ENCODE results near the gene ANKRD34A.
A peak's percentile ranks its signal among the peaks of the same experiment; 100 is the strongest.
"Not testable (repeated sequence)": the region's sequence is repeated elsewhere in the genome, so short reads cannot be mapped to it uniquely, and the experiment has no call there.

The ANKRD34A gene

DNA sequence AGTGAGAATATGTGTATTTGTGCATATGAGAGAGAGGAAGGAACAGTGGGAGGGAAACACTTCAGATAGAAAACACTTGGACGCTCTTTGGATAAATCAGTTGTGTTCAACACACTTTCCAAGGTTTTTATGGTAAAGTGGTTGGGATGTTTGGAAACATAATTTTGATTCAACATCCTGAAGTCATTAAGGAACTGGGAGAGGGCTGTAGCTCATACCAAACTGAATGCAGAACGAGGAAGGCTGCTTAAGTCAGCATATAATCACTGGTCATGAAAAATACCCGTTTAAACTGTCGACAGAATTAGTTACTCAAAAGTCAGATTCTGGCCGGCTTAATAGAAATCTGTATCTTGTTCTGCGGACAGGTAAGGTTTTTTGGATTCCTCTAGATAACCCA is 21.5 kb downstream of the ANKRD34A start:
- DNase-seq: no peak

DNA sequence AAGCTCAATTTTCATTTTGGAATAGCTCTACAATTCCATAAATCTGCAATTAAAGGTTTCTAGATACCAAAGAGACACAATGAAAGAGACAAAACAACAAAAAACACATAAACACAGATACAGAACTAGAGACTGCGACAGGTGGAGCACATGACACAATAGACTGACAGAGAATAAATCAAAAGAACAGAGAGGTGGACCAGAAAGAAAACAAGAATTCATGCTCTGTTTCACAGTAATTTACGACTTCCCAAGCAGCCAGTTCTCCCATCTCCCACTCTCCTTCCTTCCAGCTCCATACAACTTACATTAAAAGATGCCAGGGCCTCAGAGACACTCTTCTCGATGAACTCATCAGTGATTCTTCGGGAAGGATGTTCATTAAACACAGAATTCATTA is 22.0 kb downstream of the ANKRD34A start:
- DNase-seq: no peak

DNA sequence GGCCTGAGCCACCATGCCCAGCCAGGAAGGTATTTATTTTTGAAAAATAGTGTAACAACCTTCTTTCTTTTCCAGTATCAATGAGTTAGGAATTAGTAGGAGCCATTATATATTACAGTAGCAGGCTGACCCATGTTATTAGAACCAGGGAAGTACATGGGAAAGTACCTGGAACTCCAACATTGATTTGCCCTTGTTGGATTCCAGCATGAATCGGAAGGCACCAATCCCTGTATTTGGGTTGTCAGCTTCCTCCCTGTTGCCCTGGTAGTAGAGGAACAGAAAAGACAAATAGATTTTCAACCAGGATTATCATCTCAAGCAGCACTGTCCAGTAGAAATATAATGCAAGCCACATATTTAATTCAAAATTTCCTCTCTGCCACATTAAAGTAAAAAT is 26.9 kb downstream of the ANKRD34A start:
- no peak for DNase-seq

DNA sequence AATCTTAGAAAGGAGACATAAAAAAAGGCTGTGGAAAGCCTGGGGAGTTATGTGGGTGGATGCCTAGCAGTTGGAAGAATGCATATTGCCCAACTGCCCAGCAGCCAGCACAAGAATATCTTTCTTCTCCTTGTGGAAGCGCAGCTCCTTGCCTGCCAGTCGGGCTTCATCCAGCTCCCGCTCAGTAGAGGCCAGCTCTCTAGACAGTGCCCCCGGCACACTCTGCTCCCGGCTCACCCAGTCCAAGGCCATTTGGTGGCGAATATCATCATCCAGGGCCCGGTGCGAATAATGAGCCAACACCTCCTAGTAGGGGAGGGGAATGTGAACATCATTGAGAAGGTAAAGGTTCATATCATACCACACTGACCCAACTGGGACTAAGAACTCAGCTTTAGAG is 28.1 kb downstream of the ANKRD34A start:
- DNase-seq: no peak

DNA sequence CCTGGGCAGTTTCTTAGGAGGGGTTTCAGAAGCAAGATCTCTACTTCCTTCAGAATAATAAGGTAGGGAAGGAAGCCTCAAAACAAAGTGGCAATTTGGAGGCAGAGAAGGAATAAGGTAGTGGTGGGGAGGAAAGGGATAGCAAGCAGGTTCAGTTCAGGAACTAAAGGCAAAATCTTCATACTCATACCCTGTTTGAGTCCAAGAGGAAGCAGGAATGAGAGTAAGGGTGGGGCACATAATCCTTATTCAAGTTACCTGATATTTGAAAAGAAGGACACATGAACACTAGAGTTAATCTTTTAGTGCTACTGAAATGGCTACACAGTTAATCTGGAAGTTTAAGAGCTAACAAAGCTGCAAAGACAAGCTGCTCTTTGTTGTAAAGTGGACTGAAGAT is 28.7 kb downstream of the ANKRD34A start:
- DNase-seq: no peak

DNA sequence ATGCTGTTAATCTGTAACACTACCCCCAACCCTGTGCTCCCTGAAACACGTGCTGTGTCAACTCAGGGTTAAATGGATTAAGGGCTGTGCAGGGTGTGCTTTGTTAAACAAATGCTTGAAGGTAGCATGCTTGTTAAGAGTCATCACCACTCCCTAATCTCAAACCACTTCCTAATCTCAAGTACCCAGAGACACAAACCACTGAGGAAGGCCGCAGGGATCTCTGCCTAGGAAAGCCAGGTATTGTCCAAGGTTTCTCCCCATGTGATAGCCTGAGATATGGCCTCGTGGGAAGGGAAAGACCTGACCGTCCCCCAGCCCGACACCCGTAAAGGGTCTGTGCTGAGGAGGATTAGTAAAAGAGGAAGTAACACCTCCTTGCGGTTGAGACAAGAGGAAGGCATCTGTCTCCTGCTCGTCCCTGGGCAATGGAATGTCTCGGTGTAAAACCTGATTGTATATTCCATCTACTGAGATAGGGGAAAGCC is 31.8 kb downstream of the ANKRD34A start:
- DNase-seq: peak; percentile 61

DNA sequence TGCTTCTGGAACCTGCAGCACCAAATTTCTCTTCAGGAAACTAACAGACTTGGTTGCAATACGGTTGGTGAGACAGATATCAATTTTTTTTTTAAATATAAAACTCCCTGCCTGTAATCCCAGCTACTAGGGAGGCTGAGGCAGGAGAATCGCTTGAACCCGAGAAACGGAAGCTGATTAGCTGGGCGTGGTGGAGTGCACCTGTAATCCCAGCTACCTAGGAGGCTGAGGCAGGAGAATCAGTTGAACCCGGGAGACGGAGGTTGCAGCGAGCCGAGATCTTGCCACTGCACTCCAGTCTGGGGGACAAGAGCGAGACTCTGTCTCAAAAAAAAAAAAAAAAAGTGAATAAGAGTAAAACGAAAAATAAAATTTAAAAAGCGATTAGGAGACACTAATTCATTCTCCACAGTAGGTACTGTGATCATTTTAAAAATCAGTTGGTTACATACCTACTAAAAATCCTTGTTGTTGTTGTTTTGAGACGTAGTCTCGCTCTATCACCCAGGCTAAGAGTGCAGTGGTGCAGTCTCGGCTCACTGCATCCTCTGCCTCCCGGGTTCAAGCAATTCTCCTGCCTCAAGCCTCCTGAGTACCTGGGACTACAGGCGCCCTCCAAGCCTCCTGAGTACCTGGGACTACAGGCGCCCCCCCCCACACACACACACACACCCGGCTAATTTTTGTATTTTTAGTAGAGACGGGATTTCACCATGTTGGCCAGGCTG is 36.3 kb downstream of the ANKRD34A start:
- DNase-seq: peak; percentile 23

DNA sequence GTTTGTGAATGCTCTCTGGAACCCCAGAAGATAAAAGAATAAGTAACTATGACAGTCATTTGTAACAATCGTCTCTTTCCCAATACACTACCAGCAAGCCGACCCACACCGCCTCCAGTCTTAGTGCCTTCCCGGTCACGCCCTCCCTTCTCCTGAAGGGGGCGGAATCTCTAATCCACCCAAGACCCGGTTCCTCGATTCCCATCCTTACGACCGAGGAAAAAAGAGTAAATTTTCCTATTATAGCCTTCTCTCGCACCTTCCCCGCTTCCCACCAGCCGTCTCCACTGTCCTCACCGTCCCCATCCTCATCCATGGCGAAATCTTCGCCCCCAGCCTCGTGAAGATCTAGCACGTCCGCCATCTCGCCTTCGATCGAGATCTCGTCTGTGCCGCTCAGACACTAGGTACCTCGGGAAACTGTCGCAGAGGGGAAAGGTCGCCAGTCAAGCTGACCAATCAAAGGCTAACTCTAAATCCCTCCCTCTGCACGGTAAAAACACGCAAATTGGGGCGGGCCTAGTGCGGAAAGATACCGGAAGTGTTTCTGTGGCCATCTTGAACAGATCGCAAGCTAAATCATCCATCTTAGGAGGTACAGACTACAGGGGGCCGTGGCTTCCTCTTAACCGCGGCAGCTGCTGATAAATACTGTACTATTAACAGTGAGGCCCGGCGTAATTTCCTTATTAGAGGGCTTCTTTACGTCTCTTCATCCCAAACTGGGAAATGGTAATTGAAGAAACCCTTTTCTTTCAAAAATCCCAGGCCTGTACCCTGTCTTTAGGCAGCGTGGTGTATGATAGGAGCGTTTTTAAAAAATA is 37.1 kb downstream of the ANKRD34A start, which contains the start of gene RBM8A:
RBM8A (minus strand) TSS at position 422 of the 824 bp plus-strand sequence; CDS start at position 364, 58 bp downstream.
- peak; percentile 98 for DNase-seq

DNA sequence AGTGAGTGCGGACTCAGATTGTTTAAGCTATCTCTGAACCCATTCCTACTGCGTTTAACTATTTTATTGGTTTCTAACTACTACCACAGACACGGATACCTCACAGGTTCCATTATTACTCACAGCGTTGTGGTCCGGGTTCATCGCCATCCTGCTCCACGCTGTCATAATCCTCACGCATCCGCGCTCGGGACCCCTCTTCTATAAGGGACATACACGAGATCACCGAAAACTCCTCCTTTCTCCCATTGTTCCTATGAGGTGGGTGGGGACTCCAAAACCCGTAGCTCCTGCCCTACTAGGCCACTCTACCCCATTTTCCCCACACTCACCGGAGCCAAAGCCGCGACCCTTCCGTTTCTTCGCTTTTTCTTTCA is 37.7 kb downstream of the ANKRD34A start:
- peak; percentile 65 for DNase-seq

DNA sequence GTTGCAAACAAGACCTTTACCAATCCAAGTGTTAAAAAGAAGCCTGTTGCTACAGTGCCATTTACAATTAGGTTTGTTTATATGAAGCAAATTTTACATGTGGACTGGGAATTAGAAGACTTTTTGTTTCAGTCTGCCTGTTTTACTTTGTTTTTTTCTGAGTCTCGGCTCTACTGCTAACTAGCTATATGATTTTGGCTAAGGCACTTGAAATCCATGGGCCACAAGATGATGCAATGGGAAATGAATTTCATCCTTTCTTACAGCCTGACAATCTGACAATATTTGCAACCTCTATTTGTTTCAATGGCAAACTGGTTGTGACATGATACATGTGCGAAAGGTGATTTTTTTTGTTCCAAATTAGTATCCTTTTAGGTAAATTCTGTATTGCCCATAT is 42.1 kb downstream of the ANKRD34A start:
- DNase-seq: no peak

DNA sequence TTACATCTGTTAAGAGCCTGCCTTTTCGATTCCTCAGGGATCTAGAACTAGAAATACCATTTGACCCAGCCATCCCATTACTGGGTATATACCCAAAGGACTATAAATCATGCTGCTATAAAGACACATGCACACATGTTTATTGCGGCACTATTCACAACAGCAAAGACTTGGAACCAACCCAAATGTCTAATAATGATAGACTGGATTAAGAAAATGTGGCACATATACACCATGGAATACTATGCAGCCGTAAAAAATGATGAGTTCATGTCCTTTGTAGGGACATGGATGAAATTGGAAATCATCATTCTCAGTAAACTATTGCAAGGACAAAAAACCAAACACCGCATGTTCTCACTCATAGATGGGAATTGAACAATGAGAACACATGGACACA is 44.1 kb downstream of the ANKRD34A start:
- DNase-seq: not testable (repeated sequence)

DNA sequence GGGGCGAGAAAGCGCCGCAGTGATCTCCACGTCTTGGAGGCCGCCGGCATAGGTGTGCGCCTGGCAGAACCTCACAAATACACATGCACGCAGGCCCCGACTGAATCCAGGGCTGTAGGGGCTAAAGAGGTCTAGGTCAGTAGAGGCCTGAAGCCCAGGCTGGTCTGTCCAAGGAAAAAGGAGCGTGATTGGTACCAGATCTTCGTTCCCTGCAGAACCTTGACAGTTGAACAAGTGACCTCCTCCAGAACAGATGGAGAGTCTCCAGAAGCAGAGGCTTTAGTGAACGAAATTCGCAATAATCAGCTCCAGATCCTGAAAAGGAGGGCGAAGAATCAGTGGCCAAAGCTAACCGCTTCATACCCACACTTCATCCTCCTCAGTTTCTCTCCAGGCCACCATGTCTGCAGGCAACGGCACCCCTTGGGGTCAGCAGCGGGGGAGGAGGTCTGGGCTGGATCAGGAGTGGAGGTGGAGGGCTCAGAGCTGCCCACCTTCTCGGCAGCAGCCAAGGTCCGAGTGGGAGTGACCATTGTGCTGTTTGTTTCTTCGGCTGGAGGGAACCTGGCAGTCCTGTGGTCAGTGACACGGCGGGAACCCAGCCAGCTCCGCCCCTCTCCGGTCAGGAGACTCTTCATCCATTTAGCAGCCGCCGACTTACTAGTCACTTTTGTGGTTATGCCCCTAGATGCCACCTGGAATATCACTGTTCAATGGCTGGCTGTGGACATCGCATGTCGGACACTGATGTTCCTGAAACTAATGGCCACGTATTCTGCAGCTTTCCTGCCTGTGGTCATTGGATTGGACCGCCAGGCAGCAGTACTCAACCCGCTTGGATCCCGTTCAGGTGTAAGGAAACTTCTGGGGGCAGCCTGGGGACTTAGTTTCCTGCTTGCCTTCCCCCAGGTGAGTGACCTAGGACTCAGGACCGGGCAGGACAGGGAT is 45.1 kb downstream of the ANKRD34A start:
- DNase-seq: peak; percentile 38

DNA sequence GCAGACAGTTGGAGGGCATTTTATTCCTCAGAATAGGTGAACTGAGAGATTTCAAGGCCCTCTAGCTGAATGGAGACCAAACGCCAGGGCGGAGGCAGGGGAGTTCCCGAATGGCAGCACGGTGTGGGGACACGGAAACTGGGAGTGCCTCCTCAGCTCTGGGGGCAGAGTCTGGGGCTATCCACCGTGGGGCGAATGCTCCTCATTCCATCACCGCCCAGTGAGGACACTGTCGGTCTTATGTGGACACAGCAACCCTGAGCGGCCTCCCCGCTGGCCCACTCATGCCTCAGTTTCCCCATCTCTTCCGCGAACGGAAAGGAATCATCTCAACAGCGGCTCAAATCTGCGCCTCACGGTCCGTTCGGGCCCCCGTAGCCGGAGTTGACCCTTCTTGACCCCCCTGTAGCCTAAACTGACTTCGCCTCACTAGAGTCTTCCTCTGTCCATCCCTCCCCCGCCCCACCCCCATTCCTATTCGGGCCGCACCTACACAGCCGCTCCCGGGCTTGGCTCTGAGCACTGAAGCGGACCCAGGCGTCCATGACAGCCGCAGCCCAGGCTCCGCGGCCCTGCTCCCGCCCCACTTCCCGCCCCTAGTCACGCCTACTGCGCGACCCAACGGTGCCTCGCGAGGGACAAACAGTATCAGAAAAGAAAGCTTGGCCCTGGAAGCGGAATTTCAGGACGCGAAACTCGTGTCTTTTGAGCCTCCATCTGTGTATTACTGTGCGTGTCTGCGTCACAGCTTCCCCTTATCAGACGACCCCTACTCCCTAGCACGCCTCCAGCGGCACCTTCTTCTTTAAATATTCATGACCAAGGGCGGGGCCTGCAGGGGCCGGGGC is 46.0 kb downstream of the ANKRD34A start, which contains the start of gene PEX11B:
PEX11B (minus strand) TSS at position 574 of the 848 bp plus-strand sequence; CDS start at position 545, 29 bp downstream.
- DNase-seq: peak; percentile 93

DNA sequence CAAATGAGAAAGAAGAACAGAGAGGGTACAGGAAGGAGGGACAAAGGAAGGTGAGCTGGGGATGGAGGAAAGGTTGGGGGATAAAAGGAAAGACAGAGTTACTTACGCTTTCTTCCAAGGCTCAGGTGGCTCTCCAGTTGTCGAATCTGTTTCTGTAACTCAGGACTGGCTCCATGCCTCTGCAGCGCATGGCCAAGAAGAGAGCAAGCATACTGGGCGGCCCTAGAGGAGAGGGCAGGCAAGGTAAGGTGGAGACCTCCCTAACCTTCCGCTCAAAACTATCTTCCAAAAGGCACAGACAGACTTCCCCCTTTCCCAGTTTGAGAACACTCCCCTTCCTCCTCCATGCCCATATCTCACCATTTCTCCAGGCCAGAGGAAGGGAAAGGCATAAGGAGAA is 46.8 kb downstream of the ANKRD34A start:
- no peak for DNase-seq

DNA sequence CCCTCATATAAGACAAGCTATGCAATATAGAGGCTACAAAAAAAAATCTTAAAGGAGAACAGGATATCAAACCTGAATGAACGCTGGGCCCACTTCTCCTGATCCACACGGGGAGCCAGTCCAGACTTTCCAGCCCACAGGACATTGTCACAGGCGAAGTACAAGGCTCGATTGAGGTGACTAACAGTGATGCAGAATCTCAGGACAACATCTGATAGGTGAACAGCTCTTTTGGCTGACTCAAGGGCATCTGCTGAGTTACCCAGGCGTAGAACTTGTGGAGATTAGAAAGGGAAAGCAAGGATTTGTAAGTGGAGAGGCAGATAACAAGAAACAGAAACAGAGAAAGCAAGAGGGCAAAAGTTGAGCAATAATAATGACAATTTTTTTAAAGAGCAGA is 47.6 kb downstream of the ANKRD34A start:
- no peak for DNase-seq

DNA sequence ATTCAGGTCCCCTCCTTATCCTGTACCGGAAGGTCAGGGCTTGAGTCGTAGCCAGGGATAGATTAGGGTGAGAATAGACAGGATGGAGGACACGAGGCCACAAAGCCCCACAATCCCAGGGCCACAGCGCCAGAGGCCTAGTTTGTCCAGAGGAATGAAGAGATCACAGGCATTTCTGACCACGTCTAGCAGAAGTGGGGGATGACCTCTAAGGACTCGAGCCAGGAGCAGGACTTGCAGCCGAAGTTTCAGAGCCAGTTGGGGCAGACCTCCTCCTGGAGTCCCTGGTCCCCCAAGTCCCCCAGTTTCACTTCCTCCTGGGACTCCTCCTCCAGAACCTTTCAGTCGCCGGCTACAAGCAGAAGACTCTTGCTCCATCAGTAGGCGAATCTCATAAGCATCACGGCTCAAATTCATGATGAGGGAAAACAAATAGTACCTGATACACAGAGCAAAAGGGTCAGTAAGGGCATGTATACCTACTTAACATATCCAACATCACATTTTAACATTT is 52.2 kb downstream of the ANKRD34A start:
- DNase-seq: no peak

All from activated CD4-positive, alpha-beta T cell treated with anti-CD3 and anti-CD28 coated beads, Interleukin-2, Interleukin-6, amounts not matched to agents 100 ng/mL and 50 ng/mL, durations not matched to agents 16 hours and 8 hours (primary cell).